Cerebellar nuclear complex (tissue), 1 donor: ENCODE measurements around the gene ETFRF1.

Experiments used
- DNase-seq, 2 experiments: peaks; one replicate each; lab custom pipeline; 2025; lab: John Stamatoyannopoulos, UW

Gene ETFRF1, protein sequence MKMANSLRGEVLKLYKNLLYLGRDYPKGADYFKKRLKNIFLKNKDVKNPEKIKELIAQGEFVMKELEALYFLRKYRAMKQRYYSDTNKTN

DNA sequence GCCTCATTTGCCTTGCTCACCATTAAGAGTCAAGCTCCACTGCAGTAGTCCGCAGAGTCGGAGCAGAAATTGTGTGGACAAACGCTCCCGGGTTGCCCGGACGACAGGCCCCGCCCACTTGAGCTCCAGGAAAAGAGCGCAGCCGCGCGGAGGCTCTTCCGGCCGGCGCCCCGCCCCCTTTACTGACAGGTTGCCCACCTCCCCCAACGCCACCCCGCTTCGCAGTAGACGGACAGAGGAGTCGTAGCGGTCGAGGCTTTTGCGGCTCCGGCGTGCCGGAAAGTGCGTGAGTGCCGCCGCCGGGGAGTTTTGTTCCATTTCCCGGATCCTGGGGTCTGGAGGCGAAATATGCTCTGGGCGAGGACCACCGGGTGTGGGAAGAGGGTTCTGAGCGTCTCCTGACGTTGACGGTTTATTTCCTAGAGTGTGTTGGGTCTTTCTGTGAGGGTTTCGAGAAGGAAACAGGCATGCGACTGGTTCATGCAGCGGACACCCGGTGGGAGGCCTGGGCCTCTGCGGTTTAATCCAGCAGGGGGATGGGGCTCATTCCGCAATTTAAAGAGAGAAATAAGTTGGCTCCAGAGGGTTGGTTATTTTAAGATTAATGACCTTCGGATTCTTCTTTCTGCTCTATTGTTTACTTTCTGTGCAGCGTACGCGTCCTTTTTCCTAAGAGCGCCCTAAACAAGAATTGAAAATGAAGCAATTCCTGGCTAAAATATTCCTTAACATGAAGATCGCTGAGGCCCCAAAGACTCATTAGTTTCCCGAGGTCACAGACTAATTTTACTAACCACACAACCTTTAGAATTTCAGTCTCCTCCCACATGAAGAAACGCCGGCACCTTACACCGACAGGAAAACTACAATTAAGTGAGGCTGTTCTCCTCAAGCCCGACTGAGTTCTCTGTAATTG, at the start of gene ETFRF1, which contains the start of gene DNAI7:
ETFRF1 (plus strand) TSS at position 182 of the 916 bp plus-strand sequence. CDS start 8,720 bp downstream, outside the sequence.
DNAI7 (minus strand) TSS at position 105 of the 916 bp plus-strand sequence; CDS start at position 23, 82 bp downstream.
- DNase-seq, result peak; percentile 42 to 76

- no peak for DNase-seq
Observed at GRCh38 chr12:25146686-25147085, 48.4 kb upstream of the ETFRF1 start.

GRCh38 chr12:25151476-25151875, 43.6 kb upstream of the ETFRF1 start:
- no peak for DNase-seq

- no peak for DNase-seq
Observed at GRCh38 chr12:25152055-25152454, 43.0 kb upstream of the ETFRF1 start.

- DNase-seq, result no peak
Observed at GRCh38 chr12:25155022-25155576, 39.9 kb upstream of the ETFRF1 start.

DNA sequence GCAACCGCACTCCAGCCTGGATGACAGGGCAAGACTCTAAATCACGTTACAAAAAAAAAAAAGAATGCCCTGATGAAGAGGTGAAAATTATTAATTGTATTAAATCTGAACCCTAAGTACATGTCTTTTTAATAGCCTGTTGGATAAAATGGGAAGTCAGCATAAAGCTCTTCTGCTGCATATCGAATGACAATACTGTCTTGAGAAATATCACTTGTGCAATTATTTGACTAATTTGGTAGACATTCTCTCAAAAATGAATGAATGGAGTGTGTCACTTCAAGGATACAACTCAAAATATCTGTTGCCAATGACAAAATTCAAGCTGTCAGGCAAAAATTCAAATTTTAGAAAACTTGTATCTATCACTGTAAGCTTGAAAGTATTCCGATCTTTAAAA, 39.0 kb upstream of the ETFRF1 start:
- no peak for DNase-seq

DNA sequence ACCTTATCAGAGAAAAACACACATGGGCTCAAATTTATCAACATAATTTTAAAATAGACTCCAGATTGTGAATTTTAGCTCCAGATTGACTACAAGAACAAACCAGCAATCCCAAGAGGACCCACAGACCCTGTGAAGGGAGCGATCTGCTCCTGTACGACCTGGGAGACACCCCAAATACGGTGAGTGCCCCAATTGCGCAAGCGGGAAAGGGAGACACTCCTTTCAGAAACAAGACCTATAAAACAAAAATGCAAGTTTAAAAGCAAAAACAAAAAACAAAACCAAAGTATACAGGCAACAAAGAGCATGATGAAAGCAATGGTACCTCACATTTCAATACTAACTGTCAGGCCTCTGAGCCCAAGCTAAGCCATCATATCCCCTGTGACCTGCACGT, 32.2 kb upstream of the ETFRF1 start:
- DNase-seq, result no peak

- DNase-seq, result no peak
Observed at GRCh38 chr12:25182765-25183164, 12.3 kb upstream of the ETFRF1 start.

GRCh38 chr12:25184132-25184531, 10.9 kb upstream of the ETFRF1 start:
- no peak for DNase-seq

- no peak for DNase-seq
Observed at GRCh38 chr12:25186038-25186787, 8.8 kb upstream of the ETFRF1 start.

GRCh38 chr12:25186788-25187402, 8.1 kb upstream of the ETFRF1 start:
- no peak for DNase-seq

GRCh38 chr12:25187781-25188180, 7.3 kb upstream of the ETFRF1 start:
- DNase-seq, result no peak

DNA sequence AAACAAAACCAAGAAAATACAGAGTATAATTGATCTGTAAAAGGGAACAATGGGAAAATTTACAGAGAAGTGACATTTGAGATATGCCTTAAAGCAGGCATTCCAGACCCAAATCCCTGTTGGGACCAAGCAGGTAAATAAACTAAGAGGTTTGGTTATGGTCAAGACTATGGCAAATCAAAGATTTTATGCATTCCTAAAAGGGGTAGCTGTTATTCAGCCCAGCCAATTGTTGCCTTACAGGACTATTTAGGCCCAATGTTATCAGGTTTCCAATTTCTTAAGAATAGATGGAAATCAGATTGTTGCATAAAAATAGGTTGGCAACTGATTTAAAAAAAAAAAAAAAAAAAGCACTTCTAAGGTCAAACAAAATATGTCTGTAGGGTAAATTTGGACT, 5.4 kb upstream of the ETFRF1 start:
- DNase-seq, result no peak

- DNase-seq, result no peak
Observed at GRCh38 chr12:25190793-25191192, 4.2 kb upstream of the ETFRF1 start.

- DNase-seq, result no peak
Observed at GRCh38 chr12:25194214-25194613, 823 bp upstream of the ETFRF1 start.

DNA sequence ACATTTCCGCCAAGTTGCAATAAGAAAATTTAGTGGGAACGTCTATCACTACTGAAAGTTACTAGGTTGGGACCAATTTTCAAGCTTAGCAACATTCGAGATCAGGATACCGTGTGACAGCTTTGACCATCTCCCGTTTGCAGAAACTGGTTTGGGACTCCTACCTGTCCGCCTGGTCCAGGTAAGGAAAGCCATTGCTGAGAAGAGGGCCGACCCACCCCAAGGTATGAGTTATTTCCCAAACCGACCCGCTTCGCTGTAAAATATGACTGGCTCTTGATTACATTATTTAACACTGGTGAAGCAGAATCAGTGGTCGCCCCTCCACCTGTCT, 348 bp upstream of the ETFRF1 start:
- no peak for DNase-seq

DNA sequence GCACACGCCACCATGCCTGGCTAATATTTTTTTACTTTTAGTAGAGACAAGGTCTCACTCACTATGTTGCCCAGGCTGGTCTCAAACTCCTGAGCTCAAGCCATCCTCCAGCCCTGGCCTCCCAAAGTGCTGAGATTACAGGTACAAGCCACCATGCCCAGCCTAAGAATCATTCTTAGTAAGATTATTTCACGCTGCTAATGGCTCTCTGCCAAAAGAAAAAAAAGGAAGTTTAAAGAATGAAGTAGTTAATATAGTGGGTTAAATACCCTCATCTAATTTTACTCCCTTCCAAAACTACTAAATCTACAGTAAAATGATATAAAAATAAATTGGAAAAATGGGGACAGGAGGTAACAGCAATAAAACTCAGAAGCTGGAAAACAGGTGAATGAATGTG, 2.6 kb downstream of the ETFRF1 start:
- no peak for DNase-seq

GRCh38 chr12:25200703-25201102, 5.7 kb downstream of the ETFRF1 start:
- DNase-seq, result no peak

GRCh38 chr12:25202137-25202536, 7.1 kb downstream of the ETFRF1 start:
- no peak for DNase-seq

DNA sequence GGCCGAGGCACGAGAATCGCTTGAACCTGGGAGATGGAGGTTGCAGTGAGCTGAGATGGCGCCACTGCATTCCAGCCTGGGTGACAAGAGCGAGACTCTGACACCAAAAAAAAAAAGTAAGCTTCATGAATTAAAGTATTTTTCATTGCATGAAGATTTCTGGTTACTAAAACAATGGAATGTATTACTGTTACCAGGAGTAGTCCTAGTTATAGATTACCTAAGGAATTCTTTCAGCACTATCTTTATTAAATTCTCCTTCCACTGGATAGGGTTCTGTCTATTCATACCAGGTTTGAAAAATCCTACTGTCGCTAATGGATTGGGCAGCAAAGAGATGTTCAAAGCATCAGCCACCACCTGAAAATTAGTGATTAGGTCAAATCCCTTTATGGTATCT, 12.4 kb downstream of the ETFRF1 start:
- DNase-seq, result no peak

DNA sequence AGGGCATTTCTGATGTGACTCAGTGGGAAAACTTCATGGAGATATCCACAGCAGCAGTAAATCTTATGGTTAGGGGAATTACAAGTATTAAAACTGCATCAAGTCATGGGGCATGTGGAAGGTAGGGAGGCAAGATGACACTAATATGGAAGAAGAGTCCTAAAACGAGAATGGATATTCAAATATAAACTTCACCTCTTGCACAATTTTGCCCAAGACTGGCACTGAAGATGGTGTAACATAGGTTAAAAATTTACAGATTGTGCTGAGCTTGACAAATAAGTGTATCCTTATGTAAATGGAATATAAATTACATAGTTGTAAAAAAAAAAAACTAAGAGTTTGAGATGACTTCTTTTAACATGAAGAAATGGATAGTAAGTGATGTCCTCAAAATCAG, 12.8 kb downstream of the ETFRF1 start:
- no peak for DNase-seq

DNA sequence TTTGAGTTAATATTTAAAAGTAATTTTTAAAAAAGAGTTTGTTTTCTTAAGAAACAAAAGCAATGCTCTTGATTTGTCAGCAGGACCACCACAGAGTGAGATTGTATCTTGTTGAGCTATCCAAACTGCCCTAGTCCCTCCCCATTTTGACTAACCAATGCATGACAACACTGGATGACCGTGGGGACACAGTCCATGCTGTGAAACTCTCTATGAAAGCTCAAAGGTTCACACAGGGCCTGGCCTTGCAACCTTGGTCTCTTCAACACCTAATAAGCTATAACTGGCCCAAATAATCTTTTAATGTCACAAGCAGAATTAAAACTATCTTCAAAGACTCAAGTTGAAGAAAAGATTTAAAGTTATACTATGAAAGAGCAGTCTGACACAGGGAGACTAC, 13.5 kb downstream of the ETFRF1 start:
- DNase-seq, result no peak
